Body of pancreas (tissue), 4 donors: ENCODE data around the gene RAB3GAP2.

Experiments
- CTCF ChIP-seq, 7 experiments: fragments of 450-650 bp in 4 of 7; fragments of 200-600 bp in 3 of 7; sonication (generic) in 3 of 7; IDR thresholded peaks; one replicate each; pipeline ENCODE4 v1.5.1; 2016 to 2019; ENCODE audit warnings: antibody characterized with exemption in 7 of 7
- POLR2A ChIP-seq, 3 donors: fragments of 450-650 bp; IDR thresholded peaks; one replicate each; pipeline ENCODE4 v1.6.1; 2016; ENCODE audit warnings: antibody characterized with exemption in 3 of 3, mild to moderate bottlenecking in 2 of 3

DNA sequence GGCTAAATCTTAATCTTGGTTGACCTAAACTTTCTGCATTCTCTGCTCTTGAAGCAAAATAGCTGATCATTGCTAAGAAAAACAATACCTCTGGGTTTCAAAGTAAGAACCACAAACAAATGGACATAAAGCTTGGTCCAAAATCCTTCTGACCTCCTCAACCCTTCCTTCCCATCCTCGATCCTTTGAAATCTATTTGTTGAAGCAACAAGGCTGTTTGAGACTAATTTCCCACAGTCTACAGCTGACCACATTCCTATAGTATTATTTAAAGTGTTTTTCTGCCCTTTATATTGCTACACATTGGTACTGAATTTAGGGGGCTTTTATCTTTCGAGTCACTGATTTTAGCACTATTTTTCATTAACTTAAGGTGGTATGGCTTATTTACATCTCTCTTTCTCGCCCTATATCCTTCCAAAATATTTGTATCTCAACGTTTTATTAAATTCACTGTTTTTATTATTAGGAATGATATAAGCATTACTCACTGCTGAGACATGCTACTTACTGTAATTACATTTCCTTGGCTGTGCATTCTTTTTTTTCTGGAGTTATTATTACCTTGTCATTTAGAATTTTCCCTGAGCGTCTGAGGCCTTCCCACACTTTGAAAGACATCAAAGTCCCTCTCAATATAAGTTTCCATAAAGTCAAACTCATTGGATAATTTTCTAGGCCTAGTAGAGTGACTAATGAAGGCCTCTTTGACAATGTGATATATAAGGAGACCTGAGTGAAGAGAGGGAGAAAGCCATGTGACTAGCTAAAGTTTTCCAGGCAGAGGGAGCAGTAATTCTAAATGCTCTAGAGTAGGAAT lies 73.9 kb downstream of the RAB3GAP2 start:
- TF ChIP-seq POLR2A (IDR thresholded peaks at IDR 0.05) (no peak), CTCF (IDR thresholded peaks at IDR 0.05) (no peak)
